Right ventricle myocardium superior (tissue), 1 donor: ENCODE data around the gene DOK5. TPM values are rescaled to one million over a fixed set of nuclear protein-coding genes. Genes with fewer than 3 reads are reported as not detected.
A peak's percentile ranks its signal among the peaks of the same experiment; 100 is the strongest.

Experiments
- ATAC-seq: fragments of 200-7000 bp; cut with Tn5 transposase; one replicate; pipeline ENCODE4 v1.9.1; 2020; ENCODE audit warnings: mild to moderate bottlenecking; ENCODE audit not compliant: poor library complexity
- DNase-seq: peaks from one replicate; pipeline ENCODE4 v3.0.0-alpha.2; 2020
- intact Hi-C: fragments of 100-400 bp; cut with DNase I; formaldehyde crosslinking; loops from one replicate; pipeline ENCODE4 v1.11.2; 2022
- total RNA-seq: library from RNA; stranded (reverse); fragmentation: NEBNext Ultra II Directional; extraction: Animal tissue kit (Norgen Biotek cat#: 25700); gene quantifications from one replicate; pipeline ENCODE4 v1.2.1, GENCODE V29; 2021
- donor health status: DM: no; HTN: yes; CAD: no; lungs with severe emphysema.

The DOK5 gene
- total RNA-seq, 1 donor from 2014 or later = 2.9 TPM

DNA sequence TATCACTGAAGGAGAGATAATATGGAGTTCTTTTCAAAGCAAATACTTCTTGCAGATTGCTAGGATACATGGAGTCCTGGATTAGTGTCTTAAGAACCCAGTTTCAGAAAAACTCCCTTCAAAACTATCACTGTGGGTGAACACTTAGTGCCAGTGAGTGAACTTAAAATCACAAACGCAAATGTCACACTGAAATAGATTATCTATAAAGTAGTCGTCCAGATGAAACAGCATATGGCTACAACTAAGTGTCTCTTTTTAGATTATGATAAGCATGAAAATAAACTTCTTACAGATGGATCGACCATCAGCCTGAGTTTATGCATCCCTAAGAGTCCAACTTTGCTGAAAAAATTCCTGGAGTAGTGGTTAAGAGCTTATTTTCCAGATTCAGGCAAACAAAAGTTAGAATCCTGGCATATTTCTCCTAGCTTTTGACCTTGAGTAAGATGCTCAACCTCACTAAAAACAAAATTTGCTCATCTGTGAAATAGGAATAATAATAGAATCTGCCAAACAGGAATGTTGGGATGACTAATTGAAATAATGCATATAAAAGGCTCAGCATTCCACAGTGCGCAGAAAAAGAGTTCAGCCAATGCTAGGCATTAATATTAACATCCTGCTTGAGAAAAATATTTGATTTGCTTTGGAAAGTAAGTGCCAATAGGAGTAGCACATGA, 70.4 kb downstream of the DOK5 start:
- DNase-seq = no peak
- intact Hi-C loops = no loop called here
- ATAC-seq = no peak

DNA sequence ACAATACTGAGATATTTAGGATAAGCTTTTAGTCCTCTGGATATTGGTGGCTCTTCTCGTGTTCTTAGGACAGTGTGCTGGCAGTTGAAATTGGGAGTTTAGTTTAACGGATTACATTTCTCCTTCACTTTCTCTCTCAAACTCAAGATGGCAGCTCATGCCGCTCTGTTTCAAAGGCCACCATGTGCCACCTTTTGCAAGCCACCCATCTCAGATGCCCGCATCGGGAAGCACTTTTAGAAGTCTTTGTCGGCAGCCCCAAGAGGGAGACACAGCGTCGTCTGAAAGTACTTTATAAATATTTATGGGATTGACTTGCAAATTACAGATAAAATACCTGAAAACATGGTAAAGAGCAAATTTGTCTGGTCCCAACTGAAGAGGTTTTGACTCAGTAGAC, 73.5 kb downstream of the DOK5 start:
- intact Hi-C loops = no loop called here
- ATAC-seq = no peak
- no peak for DNase-seq

DNA sequence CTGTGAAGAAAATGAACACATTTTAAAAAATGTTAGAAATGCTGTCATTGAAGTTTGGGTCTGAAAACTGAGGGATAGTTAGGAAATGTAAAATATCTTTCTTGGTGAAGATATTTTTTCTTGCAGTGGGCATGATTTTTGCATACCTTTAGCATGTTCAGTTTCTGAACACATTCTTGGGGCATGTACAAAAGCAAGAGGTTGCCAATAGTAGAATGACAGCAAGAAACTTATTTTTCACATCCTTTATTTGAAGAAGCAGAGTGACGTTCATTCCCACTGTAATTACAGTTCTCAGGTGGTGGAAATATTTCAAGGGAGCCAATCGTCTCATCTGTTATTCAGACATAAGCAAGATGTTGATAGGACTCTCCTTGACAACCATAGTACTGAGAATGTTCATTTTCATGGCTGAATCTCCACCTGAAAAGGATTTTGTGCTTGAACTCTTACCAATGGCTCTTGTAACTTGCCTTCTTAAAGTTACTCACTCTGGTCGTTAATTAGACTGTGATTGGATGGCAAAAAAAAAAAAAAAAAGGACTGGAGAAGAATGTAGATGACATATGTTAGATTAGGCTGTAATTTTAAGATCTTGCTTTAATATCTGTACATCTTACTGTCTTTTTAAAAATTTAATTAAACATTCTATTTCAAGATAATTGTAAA, 74.4 kb downstream of the DOK5 start:
- DNase-seq (no peak), ATAC-seq (no peak)
- intact Hi-C loops = no loop called here

DNA sequence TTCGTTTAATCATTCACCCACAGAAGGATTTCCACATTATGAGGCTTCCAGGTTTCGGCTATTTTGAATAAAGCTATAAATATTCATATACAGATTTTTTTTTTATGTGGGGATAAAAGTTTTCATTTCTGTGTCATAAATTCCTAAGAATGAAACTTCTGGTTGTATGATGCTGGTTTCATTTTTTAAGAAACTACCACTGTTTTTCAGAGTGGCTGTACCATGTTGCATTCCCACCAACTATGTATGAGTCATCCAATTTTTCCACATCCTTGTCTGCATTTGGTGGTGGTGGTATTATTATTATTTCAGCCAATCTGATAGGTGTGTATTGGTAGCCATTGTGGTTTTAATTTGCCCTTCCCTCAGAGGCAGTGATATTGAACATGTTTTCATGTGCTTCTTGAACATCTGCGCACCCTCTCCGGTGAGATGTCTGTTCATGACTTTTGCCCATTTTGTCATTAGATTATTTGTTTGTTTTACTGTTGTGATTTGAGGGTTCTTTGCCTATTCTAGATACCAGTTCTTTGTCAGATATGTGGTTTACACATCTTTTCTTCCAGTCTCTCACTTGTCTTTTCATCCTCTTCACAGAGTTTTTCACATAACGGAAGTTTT, 75.5 kb downstream of the DOK5 start:
- ATAC-seq (no peak), DNase-seq (no peak)
- intact Hi-C loops = no loop called here

DNA sequence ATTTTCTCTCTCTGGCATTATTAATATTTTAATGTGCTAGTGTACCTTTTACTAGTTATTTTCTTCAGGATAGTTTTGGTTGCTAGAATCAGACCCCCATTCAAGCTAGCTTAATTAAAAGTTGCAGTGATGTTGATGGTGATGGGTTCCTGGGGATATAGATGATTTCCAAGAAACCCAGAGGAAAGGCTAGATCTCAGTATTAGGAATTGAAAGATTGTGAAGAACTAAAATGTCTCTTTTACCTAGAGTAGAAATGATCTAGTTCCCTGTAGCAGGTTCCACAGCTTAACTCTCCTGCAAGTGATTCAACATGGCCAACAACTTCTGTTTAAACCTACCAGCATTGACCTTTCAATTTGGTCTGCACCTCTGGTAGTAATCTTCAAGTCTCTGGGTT, 78.6 kb downstream of the DOK5 start:
- ATAC-seq (no peak), DNase-seq (no peak)
- intact Hi-C loops = no loop called here

DNA sequence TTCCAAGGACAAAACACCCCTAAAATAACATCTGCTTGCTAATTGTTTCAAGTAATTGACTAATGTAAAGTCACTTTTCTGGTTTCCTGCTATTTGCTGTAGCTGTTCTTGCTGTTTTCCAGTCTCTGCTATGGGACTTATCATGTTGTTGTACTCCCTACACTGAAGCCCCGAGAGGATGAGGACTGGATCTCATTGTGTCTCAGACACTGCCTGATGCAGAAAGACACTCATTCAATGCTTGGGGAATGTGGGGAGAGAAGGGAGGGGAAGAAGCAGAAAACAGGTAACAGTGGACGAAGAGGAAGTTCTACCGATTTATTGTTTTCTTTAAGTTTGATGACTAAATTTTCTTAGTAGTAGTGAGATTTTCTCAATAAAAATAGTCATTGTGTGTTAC, 79.8 kb downstream of the DOK5 start:
- intact Hi-C loops = no loop called here
- DNase-seq = no peak
- ATAC-seq = no peak

DNA sequence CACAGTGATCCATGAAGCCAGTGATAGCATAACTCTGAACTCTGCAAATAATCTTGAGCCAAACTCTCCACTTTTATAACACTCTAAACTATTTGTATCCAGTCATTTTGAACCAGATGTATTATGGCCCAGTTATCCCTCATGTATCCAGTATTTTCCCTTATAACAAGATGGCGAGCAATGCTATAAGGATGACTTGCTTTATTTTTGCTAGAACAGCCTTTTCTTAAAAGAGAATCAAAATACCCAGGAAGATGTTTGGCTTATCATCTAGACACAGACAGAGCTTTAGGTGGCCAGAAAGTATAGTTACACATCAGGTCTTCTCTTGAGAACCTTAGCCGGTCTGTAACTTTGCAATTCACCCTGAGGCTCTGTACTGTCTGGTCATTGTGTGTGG, 81.0 kb downstream of the DOK5 start:
- no peak for DNase-seq
- intact Hi-C loops = no loop called here
- no peak for ATAC-seq

DNA sequence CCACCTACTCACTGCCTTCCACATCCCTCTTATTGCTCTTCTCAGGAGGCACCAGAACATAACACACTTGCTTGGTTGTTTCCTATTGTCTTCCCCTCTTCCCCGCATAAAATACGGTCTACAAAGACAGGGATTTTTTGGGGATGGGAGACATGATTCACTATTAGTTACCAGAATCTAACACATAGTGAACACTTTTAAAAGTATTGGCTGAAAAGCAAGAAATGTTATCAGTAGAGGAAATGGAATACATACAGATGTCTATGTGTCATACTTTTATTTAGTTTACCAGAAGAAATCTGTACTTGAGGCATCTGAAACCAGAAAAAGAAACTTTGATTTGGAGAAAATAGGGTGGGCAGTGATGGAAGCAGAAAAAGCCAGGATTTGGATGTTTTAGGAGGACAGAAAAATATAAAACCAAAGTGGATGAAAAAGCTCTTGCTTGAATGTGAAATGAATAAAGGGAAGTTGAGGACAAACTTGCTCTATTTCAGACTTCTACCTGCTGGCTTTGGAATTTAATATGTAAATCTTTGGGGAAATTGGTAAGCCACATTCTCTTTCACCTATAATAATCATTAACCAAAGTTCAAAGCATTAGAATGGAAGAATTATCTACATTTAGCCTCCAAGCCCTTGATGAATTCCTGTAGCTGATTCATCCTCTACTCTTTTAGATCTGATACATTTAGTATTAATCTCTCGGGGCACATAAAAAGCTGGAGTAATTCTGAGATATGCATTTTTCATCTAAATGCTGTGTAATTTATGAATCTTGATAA, 82.6 kb downstream of the DOK5 start:
- DNase-seq = no peak
- no peak for ATAC-seq
- intact Hi-C loops = no loop called here

DNA sequence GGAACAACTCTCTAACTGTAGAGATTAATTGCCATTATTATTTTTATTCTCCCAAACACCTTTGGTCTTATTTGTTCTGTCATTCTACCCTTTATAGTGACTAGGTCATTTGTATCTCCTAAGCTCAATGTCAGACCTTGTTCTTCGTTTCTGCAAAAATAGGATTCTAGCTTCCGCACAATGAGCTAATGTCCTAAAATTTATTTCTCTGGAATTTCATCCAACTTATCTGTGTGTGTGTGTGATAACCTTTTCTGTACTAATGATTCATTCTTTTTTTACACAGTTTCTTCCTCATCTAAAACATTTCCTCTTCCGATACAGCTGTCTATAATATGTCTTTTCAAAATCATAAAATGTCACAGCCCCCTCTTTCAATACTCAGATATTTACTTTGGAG, 84.5 kb downstream of the DOK5 start:
- intact Hi-C loops = no loop called here
- DNase-seq (no peak), ATAC-seq (no peak)

DNA sequence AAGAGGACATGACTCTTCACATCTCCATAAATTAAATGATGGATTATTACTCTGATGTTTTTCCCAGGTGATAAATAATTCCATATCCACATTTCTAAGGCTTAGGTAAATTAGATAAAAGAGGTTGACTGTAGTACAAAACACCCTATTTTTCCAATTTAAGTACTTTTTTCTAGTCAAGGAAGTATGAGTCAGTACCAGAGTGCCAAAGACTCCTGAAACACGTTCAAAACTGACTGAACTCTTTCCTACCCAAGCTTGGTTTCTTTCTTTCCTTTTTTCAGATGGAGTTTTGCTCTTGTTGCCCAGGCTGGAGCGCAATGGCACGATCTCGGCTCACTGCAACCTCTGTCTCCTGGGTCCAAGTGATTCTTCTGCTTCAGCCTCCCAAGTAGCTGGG, 85.0 kb downstream of the DOK5 start:
- DNase-seq = no peak
- intact Hi-C loops = no loop called here
- ATAC-seq = no peak

DNA sequence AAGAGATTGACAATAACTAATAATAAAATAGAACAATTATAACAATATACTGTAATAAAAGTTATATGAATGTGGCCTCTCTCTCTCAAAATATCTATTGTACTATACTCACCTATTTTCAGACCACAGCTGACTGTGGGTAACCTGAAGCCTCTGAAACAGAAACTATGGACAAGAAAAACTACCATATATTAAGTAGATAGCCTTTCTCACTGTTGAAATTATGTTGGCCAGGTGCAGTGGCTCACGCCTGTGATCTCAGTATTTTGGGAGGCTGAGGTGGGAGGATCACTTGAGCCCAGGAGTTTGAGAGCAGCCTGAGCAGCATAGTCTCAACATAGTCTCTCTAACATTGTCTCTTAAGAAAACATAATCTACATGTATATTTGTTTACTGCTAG, 89.9 kb downstream of the DOK5 start:
- ATAC-seq (no peak), DNase-seq (no peak)
- intact Hi-C loops = no loop called here

DNA sequence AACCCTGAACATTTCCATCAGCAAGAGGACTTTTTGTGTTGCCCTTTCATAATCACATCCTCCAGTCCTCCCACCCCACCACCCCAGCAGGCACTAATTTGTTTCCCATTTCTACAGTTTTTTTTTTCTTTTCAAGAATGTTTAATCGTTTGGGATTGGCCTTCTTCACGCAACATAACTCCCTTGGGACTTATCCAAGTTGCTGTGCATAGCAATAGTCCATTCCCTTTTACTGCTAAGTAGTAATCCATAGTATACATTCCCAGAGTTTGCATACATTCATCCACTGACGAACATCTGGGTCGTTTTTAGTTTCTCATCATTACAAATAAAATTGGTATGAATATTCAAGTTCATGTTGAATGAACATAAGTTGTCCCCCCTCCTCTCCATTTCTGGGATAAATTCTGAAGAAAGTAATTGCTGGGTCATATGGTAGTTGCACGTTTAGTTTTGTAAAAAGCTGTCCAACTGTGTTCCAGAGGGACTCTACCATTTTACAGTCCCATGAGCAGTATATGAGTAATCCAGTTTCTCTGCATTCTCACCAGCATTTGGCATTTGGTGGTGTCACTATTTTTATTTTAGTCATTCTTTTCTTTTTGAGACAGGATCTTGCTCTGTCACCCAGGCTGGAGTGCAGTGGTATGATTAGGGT, 90.8 kb downstream of the DOK5 start:
- intact Hi-C loops = no loop called here
- ATAC-seq (no peak), DNase-seq (no peak)

DNA sequence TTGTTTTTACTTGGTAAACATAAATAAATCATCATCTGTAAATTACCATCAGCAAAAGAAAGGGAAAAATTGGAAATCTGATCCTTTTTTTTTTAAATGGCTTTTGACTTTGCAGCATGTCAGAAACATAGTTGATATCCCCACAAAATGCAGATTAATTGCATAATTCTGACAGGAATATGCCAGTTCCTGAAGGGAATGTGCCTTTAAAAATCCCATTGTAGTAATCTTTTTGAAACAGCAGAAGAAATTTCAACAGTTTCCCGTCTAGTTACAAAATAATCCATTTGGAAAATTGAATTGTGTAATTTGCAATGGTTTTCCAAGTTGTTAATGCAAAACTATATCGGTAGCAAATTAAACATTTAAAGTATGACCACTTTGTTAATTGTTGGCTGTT, 95.2 kb downstream of the DOK5 start:
- intact Hi-C loops = no loop called here

DNA sequence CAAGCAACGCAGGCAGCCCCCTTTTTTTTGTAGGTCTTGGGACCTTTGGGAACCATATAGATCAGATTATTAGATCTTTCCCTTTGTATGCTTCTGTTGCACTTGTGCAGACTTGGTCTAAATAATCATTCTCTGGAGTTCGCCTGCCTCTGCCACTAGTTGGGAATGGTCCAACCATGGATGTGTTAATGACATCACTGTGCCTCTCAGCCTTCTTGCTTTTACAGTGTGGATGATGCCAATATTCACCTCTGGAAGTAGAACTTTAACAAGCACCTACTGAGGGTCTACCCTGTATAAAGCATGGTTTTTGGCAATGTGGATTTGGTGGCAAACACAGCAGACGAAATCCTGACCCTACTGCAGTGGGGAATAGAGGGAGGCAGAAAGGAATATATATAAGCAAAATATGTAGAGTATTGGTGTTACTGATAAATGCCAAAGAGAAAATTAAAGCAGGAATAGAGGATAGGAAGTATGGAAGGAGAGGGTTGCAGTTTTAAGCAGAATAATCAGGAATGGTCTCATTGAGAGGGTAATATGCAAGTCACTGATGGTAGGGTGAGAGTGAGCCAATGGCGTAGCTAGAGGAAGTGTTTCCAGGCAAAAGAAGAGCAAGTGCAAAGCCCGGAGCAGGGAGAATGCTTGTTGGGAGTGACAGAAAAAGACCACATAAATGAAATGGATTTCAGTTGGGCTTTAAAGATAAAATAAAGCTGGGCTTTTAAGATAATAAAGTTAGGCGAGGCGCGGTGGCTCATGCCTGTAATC, 97.5 kb downstream of the DOK5 start:
- ATAC-seq (no peak), DNase-seq (no peak)
- intact Hi-C loops = no loop called here

More for the DNA sequence above, 95.2 kb downstream of the DOK5 start:
- ATAC-seq = no peak
- no peak for DNase-seq

DNA sequence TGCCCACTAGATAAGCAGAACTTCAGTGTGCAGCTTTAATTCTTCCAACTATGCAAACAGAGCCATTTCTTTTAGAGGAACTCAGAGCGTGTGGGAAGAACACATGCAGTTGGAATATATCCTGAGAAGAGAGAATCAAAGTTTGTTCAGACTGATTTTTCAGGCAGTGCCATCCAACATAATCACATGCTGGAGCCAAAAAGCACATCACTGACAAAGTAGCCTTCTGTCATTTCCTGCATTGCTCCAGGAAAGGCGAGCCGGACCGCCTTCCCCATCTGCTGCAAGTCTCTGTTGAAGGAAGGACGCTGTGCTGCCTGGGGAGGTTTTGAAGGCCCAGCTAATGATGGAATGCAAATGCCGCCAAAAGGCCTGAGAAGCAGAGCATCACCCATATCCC, 98.4 kb downstream of the DOK5 start:
- intact Hi-C loops = no loop called here
- peak; percentile 37 for DNase-seq
- no peak for ATAC-seq

DNA sequence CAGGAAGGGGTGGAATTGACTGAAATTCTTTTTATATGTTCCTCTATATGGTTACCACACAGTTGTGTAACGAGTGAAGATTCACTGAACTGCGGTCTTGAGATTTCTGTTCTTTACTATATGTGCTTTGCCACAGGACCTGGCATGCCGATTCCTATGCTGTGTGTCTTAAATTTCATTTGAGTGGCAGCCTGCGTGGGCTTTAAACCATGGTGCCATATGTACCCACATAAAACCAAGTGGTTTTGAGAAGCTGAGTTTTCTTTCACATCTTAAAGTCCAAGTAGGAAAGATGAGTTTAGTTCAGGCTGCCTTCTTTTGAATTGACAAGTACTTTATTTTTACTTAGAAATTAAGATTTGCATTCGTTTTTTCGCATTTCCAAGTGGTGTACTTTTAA, 101.1 kb downstream of the DOK5 start:
- no peak for ATAC-seq
- no peak for DNase-seq
- intact Hi-C loops = no loop called here

DNA sequence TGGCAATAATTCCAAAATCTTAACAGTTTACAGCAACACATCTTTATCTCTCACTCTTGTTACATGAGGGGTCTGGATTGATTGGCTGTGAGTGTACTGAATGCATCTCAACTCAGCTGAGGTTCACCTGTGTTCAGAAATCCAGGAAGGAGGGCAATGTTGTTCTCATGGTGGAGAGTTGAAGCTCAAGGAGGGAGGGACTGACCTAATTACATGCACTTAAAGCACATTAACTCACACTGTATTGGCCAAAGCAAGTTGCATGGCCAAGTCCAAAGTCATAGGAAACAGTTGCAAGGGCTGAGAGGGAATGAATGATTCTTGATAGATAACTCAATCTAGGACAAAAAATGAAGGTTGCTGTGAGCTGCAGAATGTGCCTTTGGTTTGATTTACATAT, 102.2 kb downstream of the DOK5 start:
- intact Hi-C loops = no loop called here
- no peak for ATAC-seq

DNA sequence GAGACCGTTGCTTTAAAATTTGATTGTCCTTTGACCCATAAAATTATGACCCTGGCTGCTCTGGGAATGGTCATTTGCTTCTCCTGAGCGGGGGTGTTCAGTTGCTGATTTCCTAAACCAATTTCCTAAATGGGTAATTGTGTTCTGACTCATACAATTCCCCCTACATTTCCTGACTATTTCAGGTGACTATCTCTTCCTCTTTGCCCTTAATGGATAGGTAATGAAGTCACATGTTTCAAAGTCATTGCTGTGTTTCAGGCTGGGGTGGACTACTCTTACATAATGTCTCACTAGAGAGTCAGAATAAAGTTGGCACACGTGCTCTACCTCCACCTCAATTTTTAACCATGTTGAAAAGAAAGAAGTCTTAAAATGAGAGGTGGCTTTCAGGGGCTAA, 109.8 kb downstream of the DOK5 start:
- intact Hi-C loops = no loop called here
- ATAC-seq = no peak
- no peak for DNase-seq

More for the DNA sequence above, 102.2 kb downstream of the DOK5 start:
- DNase-seq = no peak
